Ovary (tissue), 3 donors: ENCODE results near the gene PSTPIP1.

ENCODE experiments used
- EP300 ChIP-seq: sonication (generic); formaldehyde crosslinking; IDR thresholded peaks from one replicate; pipeline ENCODE4 v1.6.1; 2017; ENCODE audit warnings: antibody characterized with exemption
- POLR2A ChIP-seq: fragments of 450-650 bp; IDR thresholded peaks from one replicate; pipeline ENCODE4 v1.6.1; 2017; ENCODE audit warnings: antibody characterized with exemption, mild to moderate bottlenecking, moderate library complexity
- TF ChIP-seq, protein P1 (sequence below), 3 donors: fragments of 450-650 bp in 2 of 3; fragments of 200-600 bp in 1 of 3; IDR thresholded peaks; one replicate each; pipeline versions ENCODE4 v1.5.1 to v1.8.0; 2016 to 2022; ENCODE audit warnings: antibody characterized with exemption in 3 of 3, mild to moderate bottlenecking in 1 of 3
- donor health status: DM: no; HTN: no; CAD: no.

DNA sequence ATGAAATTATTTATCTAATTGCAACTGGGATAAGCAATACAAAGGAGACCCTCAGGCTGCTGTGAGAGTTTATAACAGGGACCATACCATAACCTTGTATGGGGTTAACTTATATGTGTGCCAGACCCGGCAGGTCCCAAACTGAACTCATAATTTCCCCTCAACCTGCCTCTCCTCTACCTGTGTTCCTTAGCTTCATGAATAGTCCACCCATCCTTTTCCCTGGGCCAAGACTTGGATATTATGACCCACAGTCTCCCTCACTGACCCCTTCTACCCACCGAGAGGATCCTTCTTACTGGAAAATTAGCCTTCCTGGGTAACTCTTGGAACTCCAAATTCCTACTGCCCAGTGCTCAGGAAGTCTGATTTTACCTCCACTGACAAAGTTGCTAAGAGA lies 79.4 kb downstream of the PSTPIP1 start:
- TF ChIP-seq, protein P1, sequence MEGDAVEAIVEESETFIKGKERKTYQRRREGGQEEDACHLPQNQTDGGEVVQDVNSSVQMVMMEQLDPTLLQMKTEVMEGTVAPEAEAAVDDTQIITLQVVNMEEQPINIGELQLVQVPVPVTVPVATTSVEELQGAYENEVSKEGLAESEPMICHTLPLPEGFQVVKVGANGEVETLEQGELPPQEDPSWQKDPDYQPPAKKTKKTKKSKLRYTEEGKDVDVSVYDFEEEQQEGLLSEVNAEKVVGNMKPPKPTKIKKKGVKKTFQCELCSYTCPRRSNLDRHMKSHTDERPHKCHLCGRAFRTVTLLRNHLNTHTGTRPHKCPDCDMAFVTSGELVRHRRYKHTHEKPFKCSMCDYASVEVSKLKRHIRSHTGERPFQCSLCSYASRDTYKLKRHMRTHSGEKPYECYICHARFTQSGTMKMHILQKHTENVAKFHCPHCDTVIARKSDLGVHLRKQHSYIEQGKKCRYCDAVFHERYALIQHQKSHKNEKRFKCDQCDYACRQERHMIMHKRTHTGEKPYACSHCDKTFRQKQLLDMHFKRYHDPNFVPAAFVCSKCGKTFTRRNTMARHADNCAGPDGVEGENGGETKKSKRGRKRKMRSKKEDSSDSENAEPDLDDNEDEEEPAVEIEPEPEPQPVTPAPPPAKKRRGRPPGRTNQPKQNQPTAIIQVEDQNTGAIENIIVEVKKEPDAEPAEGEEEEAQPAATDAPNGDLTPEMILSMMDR (IDR thresholded peaks at IDR 0.05) = no peak
- no peak for TF ChIP-seq POLR2A
- TF ChIP-seq EP300 = no peak
